CD8-positive, alpha-beta memory T cell (primary cell): ENCODE results near the gene PTX3. TPM values are rescaled to one million over a fixed set of nuclear protein-coding genes. Genes with fewer than 3 reads are reported as not detected.

Source experiments
- CTCF ChIA-PET: fragments of 350-600 bp; sonication (Branson Sonifier 250); formaldehyde crosslinking; loops from one replicate; lab custom pipeline; 2021; ENCODE audit warnings: antibody characterized with exemption; lab: Charles Lee
- POLR2A ChIA-PET: fragments of 350-600 bp; sonication (Branson Sonifier 250); formaldehyde crosslinking; loops from one replicate; lab custom pipeline; 2021; ENCODE audit warnings: antibody characterized with exemption; lab: Charles Lee
- DNase-seq, 5 donors: peaks; one replicate each; pipeline versions ENCODE4 v3.0.0 to v3.0.0-alpha.2; 2020 to 2022; ENCODE audit warnings: mixed read lengths in 1 of 5
- H3K27ac ChIP-seq: one replicate; pipeline ENCODE4 v1.7.0; 2013; ENCODE audit warnings: low read depth, mild to moderate bottlenecking, low read length, moderate library complexity
- H3K27me3 ChIP-seq: 2 replicates; pipeline ENCODE4 v1.7.0; 2013; ENCODE audit warnings: low read length, mild to moderate bottlenecking; ENCODE audit not compliant: insufficient read depth, poor library complexity, severe bottlenecking
- H3K36me3 ChIP-seq: 2 replicates; pipeline ENCODE4 v1.7.0; 2013; ENCODE audit warnings: mild to moderate bottlenecking, low read length, moderate library complexity; ENCODE audit not compliant: insufficient read depth
- H3K4me1 ChIP-seq: 2 replicates; pipeline ENCODE4 v1.7.0; 2013; ENCODE audit warnings: mild to moderate bottlenecking, low read length, moderate library complexity; ENCODE audit not compliant: insufficient read depth
- H3K4me3 ChIP-seq: 2 replicates; pipeline ENCODE4 v1.7.0; 2013; ENCODE audit warnings: mild to moderate bottlenecking, low read length
- H3K9me3 ChIP-seq: 2 replicates; pipeline ENCODE4 v1.7.0; 2013; ENCODE audit warnings: mild to moderate bottlenecking, low read length
- H3K27ac Mint-ChIP-seq, 8 donors: one replicate each; pipeline ENCODE4 v1.8.0; 2020 to 2021; ENCODE audit warnings: mixed read lengths in 8 of 8, mild to moderate bottlenecking in 6 of 8, inconsistent platforms in 3 of 8, moderate library complexity in 3 of 8
- H3K27me3 Mint-ChIP-seq, 2 donors: one replicate each; pipeline ENCODE4 v1.8.0; 2020 to 2021; ENCODE audit warnings: mixed read lengths in 2 of 2, mild to moderate bottlenecking in 1 of 2, moderate library complexity in 1 of 2
- H3K36me3 Mint-ChIP-seq, 3 donors: one replicate each; pipeline ENCODE4 v1.8.0; 2020 to 2021; ENCODE audit warnings: mixed read lengths in 3 of 3, inconsistent platforms in 1 of 3, mild to moderate bottlenecking in 1 of 3
- H3K4me1 Mint-ChIP-seq, 3 donors: one replicate each; pipeline ENCODE4 v1.8.0; 2020 to 2021; ENCODE audit warnings: mixed read lengths in 3 of 3, inconsistent platforms in 1 of 3, mild to moderate bottlenecking in 1 of 3
- H3K4me3 Mint-ChIP-seq, 7 donors: one replicate each; pipeline ENCODE4 v1.8.0; 2020 to 2021; ENCODE audit warnings: mixed read lengths in 7 of 7, mild to moderate bottlenecking in 6 of 7, moderate library complexity in 4 of 7, inconsistent platforms in 2 of 7
- H3K9me3 Mint-ChIP-seq, 5 donors: one replicate each; pipeline ENCODE4 v1.8.0; 2020 to 2022; ENCODE audit warnings: mixed read lengths in 5 of 5, mild to moderate bottlenecking in 3 of 5, moderate library complexity in 2 of 5, inconsistent platforms in 1 of 5
- polyA plus RNA-seq: library from polyadenylated mRNA; unstranded; fragments of 300-500 nt; fragmentation: Illumina TruSeq; gene quantifications from one replicate; pipeline ENCODE4 v1.2.3, GENCODE V29; 2021
- total RNA-seq, 2 experiments: library from RNA; stranded (reverse); gene quantifications; one replicate each; pipeline ENCODE4 v1.2.3, GENCODE V29; 2021

Gene PTX3
- total and polyA plus RNA-seq, 3 experiments from 2014 or later, result 0.10 TPM; not detected in 2

GRCh38 chr3:157398598-157398997 lies 38.1 kb upstream of the PTX3 start:
- CTCF ChIA-PET, result no interaction called here
- H3K9me3 Mint-ChIP-seq, result peaks cover 0 to 7% (median 2%) of the 10 kb centered on the region in 5 donors

GRCh38 chr3:157404381-157404780 lies 32.3 kb upstream of the PTX3 start:
- Mint-ChIP-seq H3K36me3 (no peaks in the 10 kb centered on the region), H3K4me1 (no peaks in the 10 kb centered on the region), H3K9me3 (peaks cover 0 to 1% (median 0%) of the 10 kb centered on the region in 5 donors), H3K27ac (no peak overlapping the region), H3K4me3 (no peak overlapping the region), H3K27me3 (peaks cover 0 to 1% of the 10 kb centered on the region in 2 donors)
- no peak for DNase-seq
- CTCF ChIA-PET, result no interaction called here
- Histone ChIP-seq H3K36me3 (no peaks in the 10 kb centered on the region), H3K4me1 (no peaks in the 10 kb centered on the region), H3K27me3 (no peaks in the 10 kb centered on the region), H3K27ac (no peak overlapping the region), H3K9me3 (no peaks in the 10 kb centered on the region), H3K4me3 (no peak overlapping the region)
- POLR2A ChIA-PET, result no interaction called here

More at GRCh38 chr3:157398598-157398997, 38.1 kb upstream of the PTX3 start:
- Histone ChIP-seq H3K36me3 (no peaks in the 10 kb centered on the region), H3K27ac (no peak overlapping the region), H3K9me3 (no peaks in the 10 kb centered on the region), H3K27me3 (no peaks in the 10 kb centered on the region), H3K4me1 (no peaks in the 10 kb centered on the region), H3K4me3 (no peak overlapping the region)
- Mint-ChIP-seq H3K27me3 (peaks cover 1 to 13% of the 10 kb centered on the region in 2 donors), H3K4me1 (no peaks in the 10 kb centered on the region), H3K27ac (no peak overlapping the region), H3K36me3 (no peaks in the 10 kb centered on the region), H3K4me3 (no peak overlapping the region)
- no peak for DNase-seq
- POLR2A ChIA-PET, result no interaction called here

GRCh38 chr3:157405457-157405856 lies 31.2 kb upstream of the PTX3 start:
- Histone ChIP-seq H3K27me3 (no peaks in the 10 kb centered on the region), H3K27ac (no peak overlapping the region), H3K4me1 (no peaks in the 10 kb centered on the region), H3K36me3 (no peaks in the 10 kb centered on the region), H3K4me3 (no peak overlapping the region), H3K9me3 (no peaks in the 10 kb centered on the region)
- Mint-ChIP-seq H3K4me3 (no peak overlapping the region), H3K36me3 (no peaks in the 10 kb centered on the region), H3K4me1 (no peaks in the 10 kb centered on the region), H3K9me3 (peaks cover 0 to 1% (median 0%) of the 10 kb centered on the region in 5 donors), H3K27me3 (peaks cover 0 to 1% of the 10 kb centered on the region in 2 donors), H3K27ac (no peak overlapping the region)
- ChIA-PET POLR2A (no interaction called here), CTCF (no interaction called here)
- DNase-seq, result no peak

- H3K27ac Mint-ChIP-seq, result no peak overlapping the region
- no peaks in the 10 kb centered on the region for H3K4me1 Mint-ChIP-seq
- CTCF ChIA-PET, result no interaction called here
Measured at GRCh38 chr3:157406394-157406793, 30.3 kb upstream of the PTX3 start.

GRCh38 chr3:157407769-157408168 lies 28.9 kb upstream of the PTX3 start:
- CTCF ChIA-PET, result no interaction called here

More at GRCh38 chr3:157406394-157406793, 30.3 kb upstream of the PTX3 start:
- peaks cover 0 to 3% of the 10 kb centered on the region in 2 donors for H3K27me3 Mint-ChIP-seq
- H3K4me1 ChIP-seq, result no peaks in the 10 kb centered on the region
- POLR2A ChIA-PET, result no interaction called here
- no peaks in the 10 kb centered on the region for H3K36me3 Mint-ChIP-seq
- no peak overlapping the region for H3K4me3 ChIP-seq
- peaks cover 0 to 1% (median 0%) of the 10 kb centered on the region in 5 donors for H3K9me3 Mint-ChIP-seq
- no peak overlapping the region for H3K4me3 Mint-ChIP-seq
- H3K36me3 ChIP-seq, result no peaks in the 10 kb centered on the region
- no peak overlapping the region for H3K27ac ChIP-seq
- DNase-seq, result no peak
- no peaks in the 10 kb centered on the region for H3K9me3 ChIP-seq
- no peaks in the 10 kb centered on the region for H3K27me3 ChIP-seq

GRCh38 chr3:157408499-157409149 lies 28.0 kb upstream of the PTX3 start:
- H3K4me1 Mint-ChIP-seq, result no peaks in the 10 kb centered on the region
- Histone ChIP-seq H3K4me1 (no peaks in the 10 kb centered on the region), H3K36me3 (no peaks in the 10 kb centered on the region), H3K9me3 (no peaks in the 10 kb centered on the region), H3K27ac (no peak overlapping the region), H3K4me3 (no peak overlapping the region), H3K27me3 (no peaks in the 10 kb centered on the region)
- peaks cover 0 to 5% of the 10 kb centered on the region in 2 donors for H3K27me3 Mint-ChIP-seq
- CTCF ChIA-PET, result no interaction called here
- H3K9me3 Mint-ChIP-seq, result peaks cover 0 to 1% (median 0%) of the 10 kb centered on the region in 5 donors
- no peak for DNase-seq
- POLR2A ChIA-PET, result no interaction called here
- H3K27ac Mint-ChIP-seq, result no peak overlapping the region
- H3K36me3 Mint-ChIP-seq, result peaks cover 0 to 2% (median 0%) of the 10 kb centered on the region in 3 donors
- H3K4me3 Mint-ChIP-seq, result no peak overlapping the region

More at GRCh38 chr3:157407769-157408168, 28.9 kb upstream of the PTX3 start:
- Histone ChIP-seq H3K9me3 (no peaks in the 10 kb centered on the region), H3K36me3 (no peaks in the 10 kb centered on the region), H3K27ac (no peak overlapping the region), H3K4me1 (no peaks in the 10 kb centered on the region), H3K4me3 (no peak overlapping the region), H3K27me3 (no peaks in the 10 kb centered on the region)
- peaks cover 0 to 1% (median 0%) of the 10 kb centered on the region in 5 donors for H3K9me3 Mint-ChIP-seq
- H3K4me1 Mint-ChIP-seq, result no peaks in the 10 kb centered on the region
- H3K4me3 Mint-ChIP-seq, result no peak overlapping the region
- H3K36me3 Mint-ChIP-seq, result no peaks in the 10 kb centered on the region
- POLR2A ChIA-PET, result no interaction called here
- no peak overlapping the region for H3K27ac Mint-ChIP-seq
- peaks cover 0 to 5% of the 10 kb centered on the region in 2 donors for H3K27me3 Mint-ChIP-seq
- no peak for DNase-seq

GRCh38 chr3:157409516-157409915 lies 27.1 kb upstream of the PTX3 start:
- H3K4me3 Mint-ChIP-seq, result no peak overlapping the region
- DNase-seq, result no peak
- H3K27ac ChIP-seq, result no peak overlapping the region

GRCh38 chr3:157410945-157411344 lies 25.7 kb upstream of the PTX3 start:
- Mint-ChIP-seq H3K9me3 (peaks cover 0 to 3% (median 0%) of the 10 kb centered on the region in 5 donors), H3K4me3 (no peak overlapping the region), H3K36me3 (peaks cover 0 to 2% (median 0%) of the 10 kb centered on the region in 3 donors), H3K4me1 (no peaks in the 10 kb centered on the region), H3K27me3 (peaks cover 5% of the 10 kb centered on the region in 2 donors), H3K27ac (no peak overlapping the region)
- H3K36me3 ChIP-seq, result no peaks in the 10 kb centered on the region
- no peak overlapping the region for H3K27ac ChIP-seq
- H3K4me3 ChIP-seq, result no peak overlapping the region
- CTCF ChIA-PET, result no interaction called here
- H3K9me3 ChIP-seq, result no peaks in the 10 kb centered on the region
- no peak for DNase-seq
- H3K4me1 ChIP-seq, result no peaks in the 10 kb centered on the region
- H3K27me3 ChIP-seq, result no peaks in the 10 kb centered on the region
- POLR2A ChIA-PET, result no interaction called here

More at GRCh38 chr3:157409516-157409915, 27.1 kb upstream of the PTX3 start:
- Mint-ChIP-seq H3K27ac (no peak overlapping the region), H3K36me3 (peaks cover 0 to 2% (median 0%) of the 10 kb centered on the region in 3 donors), H3K9me3 (peaks cover 0 to 1% (median 0%) of the 10 kb centered on the region in 5 donors), H3K27me3 (peaks cover 0 to 5% of the 10 kb centered on the region in 2 donors), H3K4me1 (no peaks in the 10 kb centered on the region)
- Histone ChIP-seq H3K27me3 (no peaks in the 10 kb centered on the region), H3K4me3 (no peak overlapping the region), H3K9me3 (no peaks in the 10 kb centered on the region), H3K4me1 (no peaks in the 10 kb centered on the region), H3K36me3 (no peaks in the 10 kb centered on the region)
- CTCF ChIA-PET, result no interaction called here
- POLR2A ChIA-PET, result no interaction called here
